Measurements from ENCODE around the gene CARD11. TPM values are rescaled to one million over a fixed set of nuclear protein-coding genes. Genes with fewer than 3 reads are reported as not detected.

CARD11 gene
- total and polyA plus RNA-seq, 2 of the 13 experiments (the other 11 are each of a cell fraction or from before 2014, with no cell fraction given) = 0.04 TPM; not detected in 1

- H3K4me3 ChIP-seq (replicated peaks in 1 of 3; ENCODE audit: insufficient read depth in 1 of 3, low read depth in 2 of 3, low read length in 3 of 3) = no peak overlapping the region
- intact Hi-C loops (cut with micrococcal nuclease; ENCODE audit: unreplicated experiment) (no loop called here), in situ Hi-C loops (cut with HindIII; ENCODE audit: extremely low pct_ligation_motif_present, low pct_unique_long_range_greater_than_20kb) (no loop called here)
- H3K4me1 ChIP-seq (ENCODE audit: insufficient read depth, low read length) = peaks cover 34% of the 10 kb centered on the region
- no peak overlapping the region for H3K4me2 ChIP-seq (ENCODE audit: low read depth, low read length)
- CTCF ChIA-PET (ENCODE audit: low intra/inter-chr PET ratio, low total read pairs) = no interaction called here
- no peaks in the 10 kb centered on the region for H3K79me2 ChIP-seq (ENCODE audit: insufficient read depth, low read length)
- H3K27ac ChIP-seq (ENCODE audit: extremely low read length, insufficient read depth, low read length) = no peak overlapping the region
- no peaks in the 10 kb centered on the region for H3K36me3 ChIP-seq (replicated peaks in 1 of 2; ENCODE audit: control insufficient read depth in 1 of 2, insufficient read depth in 2 of 2, low read length in 2 of 2)
- FAIRE-seq (no peak), ATAC-seq (no peak), DNase-seq (ENCODE audit: low spot score) (no peak)
- H3K9ac ChIP-seq (ENCODE audit: insufficient read depth, low read depth, low read length) = no peak overlapping the region
- 73% methylated on average over 3 of the region's 3 CpGs for WGBS (ENCODE audit: low lambda C conversion rate)
- POLR2A ChIA-PET = no interaction called here
- peak; percentile 97 for TF ChIP-seq ZMYM3 (CRISPR knock-in tag; IDR thresholded peaks at IDR 0.05)
- no peak for TF ChIP-seq MTA3 (CRISPR knock-in tag; IDR thresholded peaks at IDR 0.05)
- TF ChIP-seq RBAK (CRISPR knock-in tag; IDR thresholded peaks at IDR 0.05) = peak; percentile 89
- no TSS peak for BruUV-seq (replicated peaks)
- no peak overlapping the region for H2AFZ ChIP-seq (ENCODE audit: low read length)
- peaks cover 3 to 26% of the 10 kb centered on the region in 2 experiments; a peak in 2 of 5 replicates for H3K27me3 ChIP-seq (ENCODE audit: control insufficient read depth in 1 of 2, insufficient read depth in 2 of 2, low read length in 2 of 2)
- no peaks in the 10 kb centered on the region for H4K20me1 ChIP-seq (ENCODE audit: insufficient read depth, low read length)
- H3K9me3 ChIP-seq (ENCODE audit: low read length) = no peaks in the 10 kb centered on the region
Observed at GRCh38 chr7:2905027-2905426, 138.6 kb downstream of the CARD11 start.

GRCh38 chr7:2904202-2904601 lies 139.5 kb downstream of the CARD11 start:
- peak; percentile 21 for ATAC-seq
- Histone ChIP-seq H3K9me3 (ENCODE audit: low read length) (no peaks in the 10 kb centered on the region), H2AFZ (ENCODE audit: low read length) (peak overlapping the region; percentile 75), H3K4me3 (replicated peaks in 1 of 3; ENCODE audit: insufficient read depth in 1 of 3, low read depth in 2 of 3, low read length in 3 of 3) (peak overlapping the region; percentile 37 to 57 (median 38)), H4K20me1 (ENCODE audit: insufficient read depth, low read length) (no peaks in the 10 kb centered on the region), H3K27me3 (ENCODE audit: control insufficient read depth in 1 of 2, insufficient read depth in 2 of 2, low read length in 2 of 2) (peaks cover 1 to 26% of the 10 kb centered on the region in 2 experiments; a peak in 2 of 5 replicates), H3K27ac (ENCODE audit: extremely low read length, insufficient read depth, low read length) (no peak overlapping the region), H3K4me2 (ENCODE audit: low read depth, low read length) (peak overlapping the region; percentile 83), H3K4me1 (ENCODE audit: insufficient read depth, low read length) (peaks cover 34% of the 10 kb centered on the region), H3K79me2 (ENCODE audit: insufficient read depth, low read length) (no peaks in the 10 kb centered on the region), H3K36me3 (replicated peaks in 1 of 2; ENCODE audit: control insufficient read depth in 1 of 2, insufficient read depth in 2 of 2, low read length in 2 of 2) (no peaks in the 10 kb centered on the region), H3K9ac (ENCODE audit: insufficient read depth, low read depth, low read length) (peak overlapping the region; percentile 32; the same call in 1 of the 2 replicates)
- POLR2A ChIA-PET = no interaction called here
- no peak for DNase-seq (ENCODE audit: low spot score)
- in situ Hi-C loops (cut with HindIII; ENCODE audit: extremely low pct_ligation_motif_present, low pct_unique_long_range_greater_than_20kb) = no loop called here
- no TSS peak for BruUV-seq (replicated peaks)
- no peak for FAIRE-seq
- CTCF ChIA-PET (ENCODE audit: low intra/inter-chr PET ratio, low total read pairs) = no interaction called here
- intact Hi-C loops (cut with micrococcal nuclease; ENCODE audit: unreplicated experiment) = no loop called here
- WGBS (ENCODE audit: low lambda C conversion rate) = 3% methylated on average over 15 of the region's 16 CpGs
- TF ChIP-seq SALL2 (CRISPR knock-in tag; IDR thresholded peaks at IDR 0.05) (no peak), ZFY (CRISPR knock-in tag; IDR thresholded peaks at IDR 0.05) (peak; percentile 69), ZFX (CRISPR knock-in tag; IDR thresholded peaks at IDR 0.05; ENCODE audit: low read depth) (peak; percentile 67), AKNA (CRISPR knock-in tag; IDR thresholded peaks at IDR 0.05; ENCODE audit: borderline replicate concordance) (no peak), CBX2 (IDR thresholded peaks at IDR 0.05; ENCODE audit: low read depth, low read length) (no peak), CBX2 (CRISPR knock-in tag; IDR thresholded peaks at IDR 0.05; ENCODE audit: low read depth) (no peak), BORCS8-MEF2B (CRISPR knock-in tag; IDR thresholded peaks at IDR 0.05) (no peak), KDM5B (CRISPR knock-in tag; IDR thresholded peaks at IDR 0.05; ENCODE audit: borderline replicate concordance) (peak; percentile 32; the same call in 1 of the 2 replicates), ETV5 (CRISPR knock-in tag; IDR thresholded peaks at IDR 0.05; ENCODE audit: borderline replicate concordance) (peak; percentile 19; the same call in 1 of the 2 replicates), NFRKB (IDR thresholded peaks at IDR 0.05) (no peak)
